ENCODE measurements around the gene SNX13.

DNA sequence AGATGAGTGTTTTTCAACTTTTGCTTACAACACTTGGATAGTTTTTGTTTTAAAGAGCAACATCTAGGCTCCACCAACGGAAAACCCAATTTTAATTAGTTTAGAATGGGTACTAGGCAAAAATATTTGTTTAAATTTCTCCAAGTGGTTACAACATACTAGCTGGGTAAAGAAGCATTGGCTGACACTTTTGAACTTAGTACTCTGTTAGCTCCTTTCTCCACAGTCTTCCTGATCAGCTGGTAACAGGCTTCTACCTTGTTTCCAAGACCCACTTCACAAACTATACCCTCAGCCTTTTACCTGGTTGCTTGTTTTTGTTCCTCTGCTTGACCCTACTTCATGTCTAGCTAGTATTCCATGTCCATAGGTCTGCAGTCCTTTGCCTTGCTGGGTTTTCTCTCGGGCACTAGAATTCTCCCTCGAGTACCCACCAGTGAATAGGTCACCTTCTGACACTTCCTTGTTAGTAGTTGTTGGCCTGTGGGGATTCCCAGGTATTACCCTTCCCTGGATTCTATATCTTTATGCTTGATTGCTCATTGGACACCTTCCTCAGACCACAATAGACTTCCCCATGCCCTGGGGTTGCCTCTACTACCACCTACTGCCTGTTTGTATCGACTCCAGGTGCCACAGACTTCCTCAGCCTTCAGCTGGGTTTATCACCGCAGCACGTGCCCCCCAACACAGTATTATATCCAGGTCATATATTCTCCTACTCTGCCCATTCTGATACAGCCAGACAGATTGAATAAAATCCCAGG, 45.4 kb upstream of the SNX13 start:
- TF ChIP-seq POLR2A (IDR thresholded peaks at IDR 0.05; ENCODE audit: low read length): no peak
- TF ChIP-seq GATA1 (IDR thresholded peaks at IDR 0.05; ENCODE audit: low read depth, low read length): no peak

Measured in erythroblast (primary cell).